Thyroid gland (tissue), 4 donors: Measurements from ENCODE around the gene ELP4. TPM values are rescaled to one million over a fixed set of nuclear protein-coding genes. Genes with fewer than 3 reads are reported as not detected.

Experiments used
- DNase-seq, 2 donors: peaks; one replicate each; pipeline ENCODE4 v3.0.0-alpha.2; 2019
- H3K27ac ChIP-seq, 3 donors: fragments of 200-600 bp; sonication (generic); 1 replicate in 2 of 3; 2 replicates in 1 of 3; pipeline ENCODE4 v1.5.1; 2016 to 2019; ENCODE audit warnings: mild to moderate bottlenecking in 1 of 3, moderate library complexity in 1 of 3
- H3K27me3 ChIP-seq: fragments of 200-600 bp; sonication (generic); one replicate; pipeline ENCODE4 v1.5.1; 2019
- H3K36me3 ChIP-seq, 2 donors: fragments of 200-600 bp; sonication (generic); one replicate each; pipeline ENCODE4 v1.5.1; 2016 to 2019
- H3K4me1 ChIP-seq, 2 donors: fragments of 200-600 bp; sonication (generic); one replicate each; pipeline ENCODE4 v1.5.1; 2017 to 2019
- H3K4me3 ChIP-seq, 3 donors: fragments of 200-600 bp; sonication (generic); replicated peaks in 1 of 3; 1 replicate in 2 of 3; 2 replicates in 1 of 3; pipeline ENCODE4 v1.5.1; 2016; ENCODE audit warnings: mild to moderate bottlenecking in 1 of 3
- H3K9me3 ChIP-seq: fragments of 200-600 bp; sonication (generic); one replicate; pipeline ENCODE4 v1.5.1; 2017
- CTCF ChIP-seq, 6 experiments: fragments of 200-600 bp in 3 of 6; fragments of 450-650 bp in 3 of 6; sonication (generic) in 3 of 6; IDR thresholded peaks; one replicate each; pipeline ENCODE4 v1.5.1; 2016 to 2019; ENCODE audit warnings: antibody characterized with exemption in 6 of 6, mild to moderate bottlenecking in 2 of 6, inconsistent platforms in 1 of 6, moderate library complexity in 1 of 6
- POLR2A ChIP-seq, 2 donors: fragments of 450-650 bp; IDR thresholded peaks; one replicate each; pipeline ENCODE4 v1.6.1; 2017; ENCODE audit warnings: antibody characterized with exemption in 2 of 2, mild to moderate bottlenecking in 2 of 2, moderate library complexity in 1 of 2
- WGBS, 2 donors: methylation state at CpG; one replicate each; pipeline ENCODE4 v1.1.5; 2017; 5-methylcytosine and 5-hydroxymethylcytosine counted together
- intact Hi-C: fragments of 100-400 bp; cut with DNase I; formaldehyde crosslinking; loops from one replicate; pipeline ENCODE4 v1.15.1; 2023
- total RNA-seq, 4 donors: library from RNA; depleted of rRNA; stranded (reverse); fragments of >200 nt; gene quantifications; one replicate each; pipeline ENCODE4 v1.2.3, GENCODE V29; 2016

ELP4 gene
- total RNA-seq, 4 donors from 2014 or later = 27.4 to 36.5 (median 33.0) TPM

- 2 to 3% methylated on average over 8 of the region's 8 CpGs for WGBS, 2 donors
- peak overlapping the region in 2 of 3 donors; percentile 60 to 84 for H3K27ac ChIP-seq
Measured at GRCh38 chr11:31509051-31509428, 527 bp upstream of the ELP4 start.

GRCh38 chr11:31512117-31512516 lies 2.5 kb downstream of the ELP4 start:
- Histone ChIP-seq H3K4me1 (peaks cover 8 to 17% of the 10 kb centered on the region in 2 donors), H3K27me3 (no peaks in the 10 kb centered on the region), H3K36me3 (no peaks in the 10 kb centered on the region), H3K4me3 (no peak overlapping the region), H3K27ac (no peak overlapping the region), H3K9me3 (no peaks in the 10 kb centered on the region)
- intact Hi-C loops = no loop called here
- TF ChIP-seq CTCF (IDR thresholded peaks at IDR 0.05) = no peak
- WGBS, 2 donors = 96% methylated on average over 6 of the region's 6 CpGs
- DNase-seq = no peak

More at GRCh38 chr11:31509051-31509428, 527 bp upstream of the ELP4 start:
- no peak for DNase-seq
- Histone ChIP-seq H3K9me3 (no peaks in the 10 kb centered on the region), H3K4me1 (peaks cover 8 to 17% of the 10 kb centered on the region in 2 donors), H3K27me3 (no peaks in the 10 kb centered on the region), H3K4me3 (peak overlapping the region; percentile 59 to 91 (median 85)), H3K36me3 (no peaks in the 10 kb centered on the region)
- intact Hi-C loops = no loop called here
- TF ChIP-seq CTCF (IDR thresholded peaks at IDR 0.05) = no peak
- no peak for TF ChIP-seq POLR2A (IDR thresholded peaks at IDR 0.05)

GRCh38 chr11:31521497-31522150 lies 12.1 kb downstream of the ELP4 start:
- intact Hi-C loops = no loop called here
- H3K4me3 ChIP-seq = no peak overlapping the region
- no peak overlapping the region for H3K27ac ChIP-seq
- no peaks in the 10 kb centered on the region for H3K9me3 ChIP-seq
- TF ChIP-seq CTCF (IDR thresholded peaks at IDR 0.05) = no peak
- no peak for TF ChIP-seq POLR2A (IDR thresholded peaks at IDR 0.05)
- H3K36me3 ChIP-seq = no peaks in the 10 kb centered on the region
- no peak for DNase-seq
- no peaks in the 10 kb centered on the region for H3K4me1 ChIP-seq
- H3K27me3 ChIP-seq = no peaks in the 10 kb centered on the region

- TF ChIP-seq POLR2A (IDR thresholded peaks at IDR 0.05) (no peak), CTCF (IDR thresholded peaks at IDR 0.05) (no peak)
- DNase-seq = peak; percentile 17 to 21
- Histone ChIP-seq H3K36me3 (no peaks in the 10 kb centered on the region), H3K27me3 (no peaks in the 10 kb centered on the region), H3K4me1 (peaks cover 5 to 7% of the 10 kb centered on the region in 2 donors), H3K4me3 (no peak overlapping the region), H3K9me3 (no peaks in the 10 kb centered on the region), H3K27ac (no peak overlapping the region)
- intact Hi-C loops = no loop called here
- 24 to 46% methylated on average over 2 of the region's 2 CpGs for WGBS, 2 donors
Measured at GRCh38 chr11:31529189-31529588, 19.6 kb downstream of the ELP4 start.

- Histone ChIP-seq H3K4me3 (no peak overlapping the region), H3K9me3 (no peaks in the 10 kb centered on the region), H3K27me3 (no peaks in the 10 kb centered on the region), H3K4me1 (peaks cover 5 to 7% of the 10 kb centered on the region in 2 donors), H3K36me3 (no peaks in the 10 kb centered on the region), H3K27ac (no peak overlapping the region)
- intact Hi-C loops = no loop called here
- no peak for DNase-seq
- no peak for TF ChIP-seq POLR2A (IDR thresholded peaks at IDR 0.05)
- no peak for TF ChIP-seq CTCF (IDR thresholded peaks at IDR 0.05)
Measured at GRCh38 chr11:31529701-31530100, 20.1 kb downstream of the ELP4 start.
